ENCODE data around the gene PSKH1.
A peak's percentile ranks its signal among the peaks of the same experiment; 100 is the strongest.

Gene PSKH1

GRCh38 chr16:67881621-67882161, 11.4 kb upstream of the PSKH1 start:
- TF ChIP-seq, protein P1, sequence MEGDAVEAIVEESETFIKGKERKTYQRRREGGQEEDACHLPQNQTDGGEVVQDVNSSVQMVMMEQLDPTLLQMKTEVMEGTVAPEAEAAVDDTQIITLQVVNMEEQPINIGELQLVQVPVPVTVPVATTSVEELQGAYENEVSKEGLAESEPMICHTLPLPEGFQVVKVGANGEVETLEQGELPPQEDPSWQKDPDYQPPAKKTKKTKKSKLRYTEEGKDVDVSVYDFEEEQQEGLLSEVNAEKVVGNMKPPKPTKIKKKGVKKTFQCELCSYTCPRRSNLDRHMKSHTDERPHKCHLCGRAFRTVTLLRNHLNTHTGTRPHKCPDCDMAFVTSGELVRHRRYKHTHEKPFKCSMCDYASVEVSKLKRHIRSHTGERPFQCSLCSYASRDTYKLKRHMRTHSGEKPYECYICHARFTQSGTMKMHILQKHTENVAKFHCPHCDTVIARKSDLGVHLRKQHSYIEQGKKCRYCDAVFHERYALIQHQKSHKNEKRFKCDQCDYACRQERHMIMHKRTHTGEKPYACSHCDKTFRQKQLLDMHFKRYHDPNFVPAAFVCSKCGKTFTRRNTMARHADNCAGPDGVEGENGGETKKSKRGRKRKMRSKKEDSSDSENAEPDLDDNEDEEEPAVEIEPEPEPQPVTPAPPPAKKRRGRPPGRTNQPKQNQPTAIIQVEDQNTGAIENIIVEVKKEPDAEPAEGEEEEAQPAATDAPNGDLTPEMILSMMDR (IDR thresholded peaks at IDR 0.05; ENCODE audit: borderline replicate concordance, insufficient read depth, low read depth, low read length) = no peak
- H3K4me3 ChIP-seq (ENCODE audit: low read depth, low read length) = no peak overlapping the region

DNA sequence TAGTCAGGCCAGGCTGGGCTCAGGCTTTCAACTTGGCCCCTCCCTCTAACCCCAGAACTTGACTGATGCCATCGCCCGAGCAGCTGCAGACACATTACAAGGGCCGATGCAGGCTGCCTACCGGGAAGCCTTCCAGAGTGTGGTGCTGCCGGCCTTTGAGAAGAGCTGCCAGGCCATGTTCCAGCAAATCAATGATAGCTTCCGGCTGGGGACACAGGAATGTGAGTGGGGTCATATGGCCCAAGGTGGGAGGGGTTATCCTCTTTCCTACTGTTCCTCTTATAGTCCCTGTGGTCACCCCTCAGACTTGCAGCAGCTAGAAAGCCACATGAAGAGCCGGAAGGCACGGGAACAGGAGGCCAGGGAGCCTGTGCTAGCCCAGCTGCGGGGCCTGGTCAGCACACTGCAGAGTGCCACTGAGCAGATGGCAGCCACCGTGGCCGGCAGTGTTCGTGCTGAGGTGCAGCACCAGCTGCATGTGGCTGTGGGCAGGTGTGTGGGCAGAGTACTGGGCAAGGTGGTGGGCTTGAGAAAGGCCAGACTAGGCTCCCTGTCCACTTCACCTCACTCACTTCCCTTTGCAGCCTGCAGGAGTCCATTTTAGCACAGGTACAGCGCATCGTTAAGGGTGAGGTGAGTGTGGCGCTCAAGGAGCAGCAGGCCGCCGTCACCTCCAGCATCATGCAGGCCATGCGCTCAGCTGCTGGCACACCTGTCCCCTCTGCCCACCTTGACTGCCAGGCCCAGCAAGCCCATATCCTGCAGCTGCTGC, 10.5 kb upstream of the PSKH1 start:
- no peak overlapping the region for H3K4me3 ChIP-seq (ENCODE audit: low read depth, low read length)
- TF ChIP-seq, protein P1 (IDR thresholded peaks at IDR 0.05; ENCODE audit: borderline replicate concordance, insufficient read depth, low read depth, low read length) = no peak

DNA sequence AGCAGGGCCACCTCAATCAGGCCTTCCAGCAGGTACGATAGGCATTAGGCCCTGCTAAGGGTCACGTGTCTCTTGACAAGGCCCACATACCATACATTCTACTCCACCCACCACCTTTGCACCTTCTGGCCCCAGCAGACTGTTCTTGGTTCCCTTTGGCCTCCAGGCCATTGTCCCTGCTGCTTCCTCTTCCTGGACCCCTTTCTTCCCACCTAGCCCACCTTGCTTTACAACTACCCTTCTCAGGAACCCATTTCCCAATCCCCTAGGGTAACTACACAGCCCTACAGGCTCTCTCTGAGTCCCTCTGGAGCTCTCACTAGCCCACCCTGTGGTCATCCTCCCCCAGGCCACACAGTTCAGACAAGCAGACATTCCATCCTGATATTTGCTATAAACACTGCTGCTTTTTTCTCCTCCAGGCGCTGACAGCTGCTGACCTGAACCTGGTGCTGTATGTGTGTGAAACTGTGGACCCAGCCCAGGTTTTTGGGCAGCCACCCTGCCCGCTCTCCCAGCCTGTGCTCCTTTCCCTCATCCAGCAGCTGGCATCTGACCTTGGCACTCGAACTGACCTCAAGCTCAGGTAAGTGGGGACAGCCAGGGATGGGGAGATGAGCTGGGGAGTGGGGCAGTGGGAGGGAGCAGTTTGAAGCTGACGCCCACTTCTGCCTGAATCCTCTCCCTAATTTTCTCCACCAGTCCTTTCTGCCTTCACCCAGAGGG, 9.7 kb upstream of the PSKH1 start:
- TF ChIP-seq, protein P1 (IDR thresholded peaks at IDR 0.05; ENCODE audit: borderline replicate concordance, insufficient read depth, low read depth, low read length) = no peak
- H3K4me3 ChIP-seq (ENCODE audit: low read depth, low read length) = no peak overlapping the region

DNA sequence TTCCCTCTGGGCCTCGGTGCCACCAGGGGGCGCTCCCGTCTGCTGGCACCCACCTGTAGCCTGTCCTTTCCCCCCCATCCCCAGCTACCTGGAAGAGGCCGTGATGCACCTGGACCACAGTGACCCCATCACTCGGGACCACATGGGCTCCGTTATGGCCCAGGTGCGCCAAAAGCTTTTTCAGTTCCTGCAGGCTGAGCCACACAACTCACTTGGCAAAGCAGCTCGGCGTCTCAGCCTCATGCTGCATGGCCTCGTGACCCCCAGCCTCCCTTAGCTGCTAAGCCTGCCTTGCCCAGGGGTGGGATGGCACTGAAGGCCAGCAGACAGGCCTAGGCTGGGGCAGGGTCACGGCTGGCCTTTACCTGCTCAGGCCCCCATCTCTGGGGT, 9.2 kb upstream of the PSKH1 start:
- TF ChIP-seq, protein P1 (IDR thresholded peaks at IDR 0.05; ENCODE audit: borderline replicate concordance, insufficient read depth, low read depth, low read length) = peak; percentile 89
- H3K4me3 ChIP-seq (ENCODE audit: low read depth, low read length) = no peak overlapping the region

DNA sequence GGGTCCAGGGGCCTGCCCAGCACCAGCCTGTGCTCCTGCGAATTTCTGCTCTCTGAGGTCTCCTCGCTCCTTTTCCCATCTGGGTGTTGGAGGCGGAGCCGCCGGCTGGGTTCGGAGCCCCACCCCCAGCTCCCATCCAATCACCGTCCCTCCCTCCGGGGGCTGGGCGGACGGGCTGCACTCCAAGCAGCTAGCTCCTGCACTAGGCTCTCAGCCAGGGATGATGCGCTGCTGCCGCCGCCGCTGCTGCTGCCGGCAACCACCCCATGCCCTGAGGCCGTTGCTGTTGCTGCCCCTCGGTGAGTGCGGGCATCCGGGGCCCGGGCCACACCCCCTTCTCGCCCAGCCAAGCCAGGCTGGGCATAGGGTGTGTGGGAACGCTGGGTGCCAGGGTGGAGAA, 8.4 kb upstream of the PSKH1 start, which contains the start of gene NRN1L:
Gene NRN1L (plus strand): TSS at position 202 of the 400 bp plus-strand sequence. CDS start 19 bp downstream, at position 221.
- no peak within 1 kb of the TSS for H3K4me3 ChIP-seq (ENCODE audit: low read depth, low read length)
- TF ChIP-seq, protein P1 (IDR thresholded peaks at IDR 0.05; ENCODE audit: borderline replicate concordance, insufficient read depth, low read depth, low read length) = no peak

- TF ChIP-seq, protein P1 (IDR thresholded peaks at IDR 0.05; ENCODE audit: borderline replicate concordance, insufficient read depth, low read depth, low read length) = no peak
- H3K4me3 ChIP-seq (ENCODE audit: low read depth, low read length) = no peak overlapping the region
Measured at GRCh38 chr16:67885545-67885944, 7.5 kb upstream of the PSKH1 start.
